ENCODE measurements around the gene AKR1C2. TPM values are rescaled to one million over a fixed set of nuclear protein-coding genes. Genes with fewer than 3 reads are reported as not detected.
"Not testable (repeated sequence)": the region's sequence is repeated elsewhere in the genome, so short reads cannot be mapped to it uniquely, and the experiment has no call there.

The AKR1C2 gene
- total and polyA plus RNA-seq, 10 of the 15 experiments (the other 5 are each of a cell fraction or from before 2014, with no cell fraction given), result 0.31 to 0.44 (median 0.36) TPM; not detected in 7

DNA sequence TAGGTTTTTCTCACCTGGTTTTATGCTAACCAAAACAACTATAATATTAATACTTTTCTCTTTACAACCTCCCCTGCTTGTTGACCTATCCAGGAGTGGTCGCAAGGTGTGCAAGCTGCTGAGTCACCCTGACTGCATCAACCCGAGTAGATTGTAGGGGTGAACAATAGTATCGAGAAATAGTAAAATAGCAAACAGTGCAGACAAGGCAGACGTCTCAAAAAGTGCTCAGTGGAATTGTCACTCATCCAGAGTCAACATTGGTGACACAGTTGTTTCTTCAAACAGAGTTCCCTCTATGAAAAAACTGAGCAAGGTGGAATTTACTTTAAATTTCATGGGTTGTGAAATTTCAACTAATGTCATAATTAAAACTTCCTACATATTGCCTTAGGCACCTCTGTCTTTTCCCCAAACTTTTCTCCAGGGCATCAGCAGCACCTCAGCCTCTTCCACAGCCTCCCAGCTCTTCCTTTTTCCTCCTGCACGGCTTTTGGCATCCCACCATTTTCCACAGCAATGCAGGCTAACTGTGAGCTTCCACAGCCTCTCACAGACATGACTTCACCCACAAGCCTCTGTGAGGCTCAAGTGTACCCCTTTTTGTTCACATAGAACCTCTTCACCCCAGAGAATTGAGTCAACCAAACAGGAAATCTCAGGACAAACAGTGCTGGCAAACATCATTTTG is 46.6 kb downstream of the AKR1C2 start:
- H2AFZ ChIP-seq (ENCODE audit: control insufficient read depth, low read depth, low read length); H3K27me3 ChIP-seq (replicated peaks in 1 of 2; ENCODE audit: control insufficient read depth in 2 of 2, insufficient read depth in 2 of 2, low read length in 1 of 2); CTCF ChIA-PET; POLR2A ChIA-PET; H3K36me3 ChIP-seq (ENCODE audit: control insufficient read depth in 2 of 2, insufficient read depth in 2 of 2, low read length in 1 of 2); DNase-seq (ENCODE audit: low read depth, low spot score); H3K9me3 ChIP-seq (replicated peaks; ENCODE audit: control insufficient read depth, insufficient read depth, low read length); H3K4me2 ChIP-seq (ENCODE audit: control insufficient read depth, insufficient read depth); H4K20me1 ChIP-seq (ENCODE audit: control insufficient read depth, insufficient read depth); BruUV-seq (replicated peaks); SMC1A ChIA-PET (ENCODE audit: uncharacterized antibody, unreplicated experiment); H3K4me3 ChIP-seq; H3K4me1 ChIP-seq (ENCODE audit: control insufficient read depth, insufficient read depth, low read length); H3K9ac ChIP-seq (ENCODE audit: control insufficient read depth, insufficient read depth, low read length); ATAC-seq; FAIRE-seq; intact Hi-C loops (cut with micrococcal nuclease; ENCODE audit: unreplicated experiment); RAD21 ChIA-PET (ENCODE audit: unreplicated experiment); H3K79me2 ChIP-seq (ENCODE audit: control insufficient read depth, insufficient read depth, low read length); H3K27ac ChIP-seq (ENCODE audit: control insufficient read depth, insufficient read depth): not testable (repeated sequence)
- WGBS (ENCODE audit: insufficient coverage, insufficient replicate concordance, low lambda C conversion rate, missing lambda C conversion rate), result 12% methylated on average over 5 of the region's 5 CpGs
- in situ Hi-C loops (cut with MboI), result loop anchor here (5.0 kb wide), 1 partner anchor 50 kb away; no protein-coding TSS in a partner anchor

DNA sequence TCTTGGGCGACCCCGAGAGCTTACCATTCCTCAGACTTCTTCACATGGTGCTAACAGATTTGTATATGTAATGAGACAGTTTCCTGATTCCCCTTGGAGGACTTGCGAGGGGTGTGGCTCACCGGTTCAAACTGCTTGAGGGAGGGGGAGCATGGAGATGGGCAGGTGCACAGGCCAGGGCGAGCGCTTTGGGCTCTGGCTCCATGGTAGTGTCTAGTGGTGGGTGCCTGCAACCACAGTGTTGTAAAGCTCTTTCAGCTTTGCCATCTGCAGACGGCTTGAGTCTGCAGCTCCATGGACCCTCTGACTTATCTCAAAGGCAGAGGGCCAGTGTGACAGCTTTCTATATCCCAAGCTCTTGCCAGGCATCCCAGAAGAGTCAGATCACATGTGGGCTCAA is 47.6 kb downstream of the AKR1C2 start:
- BruUV-seq (replicated peaks); RAD21 ChIA-PET (ENCODE audit: unreplicated experiment): not testable (repeated sequence)
- in situ Hi-C loops (cut with MboI), result loop anchor here (5.0 kb wide), 1 partner anchor 51 kb away; no protein-coding TSS in a partner anchor

More for the DNA sequence above, 47.6 kb downstream of the AKR1C2 start:
- POLR2A ChIA-PET; DNase-seq (ENCODE audit: low read depth, low spot score); H3K4me2 ChIP-seq (ENCODE audit: control insufficient read depth, insufficient read depth); SMC1A ChIA-PET (ENCODE audit: uncharacterized antibody, unreplicated experiment); H3K27ac ChIP-seq (ENCODE audit: control insufficient read depth, insufficient read depth); H3K4me3 ChIP-seq; H3K27me3 ChIP-seq (replicated peaks in 1 of 2; ENCODE audit: control insufficient read depth in 2 of 2, insufficient read depth in 2 of 2, low read length in 1 of 2); H3K9ac ChIP-seq (ENCODE audit: control insufficient read depth, insufficient read depth, low read length); H3K79me2 ChIP-seq (ENCODE audit: control insufficient read depth, insufficient read depth, low read length); ATAC-seq; H3K9me3 ChIP-seq (replicated peaks; ENCODE audit: control insufficient read depth, insufficient read depth, low read length); H3K36me3 ChIP-seq (ENCODE audit: control insufficient read depth in 2 of 2, insufficient read depth in 2 of 2, low read length in 1 of 2); FAIRE-seq; intact Hi-C loops (cut with micrococcal nuclease; ENCODE audit: unreplicated experiment); H4K20me1 ChIP-seq (ENCODE audit: control insufficient read depth, insufficient read depth); H2AFZ ChIP-seq (ENCODE audit: control insufficient read depth, low read depth, low read length); H3K4me1 ChIP-seq (ENCODE audit: control insufficient read depth, insufficient read depth, low read length): not testable (repeated sequence)
- WGBS (ENCODE audit: insufficient coverage, insufficient replicate concordance, low lambda C conversion rate, missing lambda C conversion rate), result 29% methylated on average over 6 of the region's 7 CpGs
- CTCF ChIA-PET, result interaction anchor here (0.6 kb wide), 1 partner anchor 656 kb away, joined by 4 read pairs; no protein-coding TSS in a partner anchor

Measured in GM12878 (cell line).